ENCODE data around the gene FADS2.

The FADS2 gene

DNA sequence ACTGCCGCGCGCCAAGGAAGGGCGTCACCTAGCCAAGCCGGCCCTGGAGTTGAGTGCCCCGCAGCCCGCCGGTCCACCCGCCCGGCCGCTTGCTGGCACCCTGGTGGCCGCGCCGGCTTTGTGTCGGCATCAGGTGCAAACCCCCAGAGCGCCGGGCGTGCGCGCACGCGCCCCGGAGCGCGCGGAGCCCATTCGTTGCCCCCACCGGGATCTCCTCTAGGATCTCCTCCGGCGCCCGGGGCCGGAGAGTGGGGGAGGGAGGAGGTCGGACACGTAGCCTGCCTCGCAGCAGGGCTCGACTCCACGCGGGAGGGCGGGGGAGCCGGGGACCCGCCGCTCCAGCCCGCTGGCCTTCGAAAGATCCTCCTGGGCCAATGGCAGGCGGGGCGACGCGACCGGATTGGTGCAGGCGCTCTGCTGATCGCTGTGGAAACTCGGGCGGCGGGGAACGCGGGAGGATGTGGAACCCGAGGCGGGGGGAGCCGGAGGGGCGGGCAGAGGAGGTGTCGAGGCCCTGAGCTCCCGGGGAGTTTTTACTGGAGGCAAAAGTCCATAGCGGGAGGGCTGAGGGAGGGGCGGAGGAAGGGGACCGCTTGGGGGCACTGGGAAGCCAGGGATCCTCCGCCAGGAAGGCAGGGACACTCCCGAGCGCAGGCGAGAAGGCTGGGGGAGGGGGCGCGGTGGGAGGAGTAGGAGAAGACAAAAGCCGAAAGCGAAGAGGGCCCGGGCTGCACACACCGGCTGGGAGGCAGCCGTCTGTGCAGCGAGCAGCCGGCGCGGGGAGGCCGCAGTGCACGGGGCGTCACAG is at the start of gene FADS2:
FADS2 (plus strand) TSS at position 730 of the 808 bp plus-strand sequence. CDS start 91 bp downstream, outside the sequence.
- TF ChIP-seq, protein P1, sequence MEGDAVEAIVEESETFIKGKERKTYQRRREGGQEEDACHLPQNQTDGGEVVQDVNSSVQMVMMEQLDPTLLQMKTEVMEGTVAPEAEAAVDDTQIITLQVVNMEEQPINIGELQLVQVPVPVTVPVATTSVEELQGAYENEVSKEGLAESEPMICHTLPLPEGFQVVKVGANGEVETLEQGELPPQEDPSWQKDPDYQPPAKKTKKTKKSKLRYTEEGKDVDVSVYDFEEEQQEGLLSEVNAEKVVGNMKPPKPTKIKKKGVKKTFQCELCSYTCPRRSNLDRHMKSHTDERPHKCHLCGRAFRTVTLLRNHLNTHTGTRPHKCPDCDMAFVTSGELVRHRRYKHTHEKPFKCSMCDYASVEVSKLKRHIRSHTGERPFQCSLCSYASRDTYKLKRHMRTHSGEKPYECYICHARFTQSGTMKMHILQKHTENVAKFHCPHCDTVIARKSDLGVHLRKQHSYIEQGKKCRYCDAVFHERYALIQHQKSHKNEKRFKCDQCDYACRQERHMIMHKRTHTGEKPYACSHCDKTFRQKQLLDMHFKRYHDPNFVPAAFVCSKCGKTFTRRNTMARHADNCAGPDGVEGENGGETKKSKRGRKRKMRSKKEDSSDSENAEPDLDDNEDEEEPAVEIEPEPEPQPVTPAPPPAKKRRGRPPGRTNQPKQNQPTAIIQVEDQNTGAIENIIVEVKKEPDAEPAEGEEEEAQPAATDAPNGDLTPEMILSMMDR (IDR thresholded peaks at IDR 0.05; ENCODE audit: low read depth, low read length), result 0 out of 2 replicates have a peak, but pooled peaks have one; percentile 2
- DNase-seq (ENCODE audit: extremely low read depth, low read depth), result peak; percentile 91

DNA sequence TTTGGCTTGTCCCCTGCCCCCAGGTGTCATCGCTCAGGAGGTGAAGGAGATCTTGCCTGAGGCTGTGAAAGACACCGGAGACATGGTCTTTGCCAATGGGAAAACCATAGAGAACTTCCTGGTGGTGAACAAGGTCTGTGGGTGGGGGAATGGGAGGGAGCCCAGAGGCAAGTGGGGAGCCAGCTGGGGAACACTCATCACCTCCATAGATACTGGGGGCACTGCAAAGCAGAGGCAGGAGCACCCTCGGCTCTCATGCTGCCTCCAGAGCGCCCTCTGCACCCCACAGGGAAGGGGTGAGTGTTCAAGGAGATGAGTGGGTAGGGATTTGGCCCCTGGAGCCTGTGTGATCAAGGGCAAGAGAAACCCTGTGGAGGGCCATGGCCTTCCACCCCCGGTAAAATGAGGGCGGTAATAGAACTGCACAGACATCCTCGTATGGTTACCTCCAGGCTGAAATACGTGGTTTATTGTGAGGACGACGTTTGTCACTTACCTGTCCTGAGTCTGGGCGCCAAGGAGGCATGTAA is 49.7 kb upstream of the FADS2 start:
- no peak for DNase-seq (ENCODE audit: extremely low read depth, low read depth)

DNA sequence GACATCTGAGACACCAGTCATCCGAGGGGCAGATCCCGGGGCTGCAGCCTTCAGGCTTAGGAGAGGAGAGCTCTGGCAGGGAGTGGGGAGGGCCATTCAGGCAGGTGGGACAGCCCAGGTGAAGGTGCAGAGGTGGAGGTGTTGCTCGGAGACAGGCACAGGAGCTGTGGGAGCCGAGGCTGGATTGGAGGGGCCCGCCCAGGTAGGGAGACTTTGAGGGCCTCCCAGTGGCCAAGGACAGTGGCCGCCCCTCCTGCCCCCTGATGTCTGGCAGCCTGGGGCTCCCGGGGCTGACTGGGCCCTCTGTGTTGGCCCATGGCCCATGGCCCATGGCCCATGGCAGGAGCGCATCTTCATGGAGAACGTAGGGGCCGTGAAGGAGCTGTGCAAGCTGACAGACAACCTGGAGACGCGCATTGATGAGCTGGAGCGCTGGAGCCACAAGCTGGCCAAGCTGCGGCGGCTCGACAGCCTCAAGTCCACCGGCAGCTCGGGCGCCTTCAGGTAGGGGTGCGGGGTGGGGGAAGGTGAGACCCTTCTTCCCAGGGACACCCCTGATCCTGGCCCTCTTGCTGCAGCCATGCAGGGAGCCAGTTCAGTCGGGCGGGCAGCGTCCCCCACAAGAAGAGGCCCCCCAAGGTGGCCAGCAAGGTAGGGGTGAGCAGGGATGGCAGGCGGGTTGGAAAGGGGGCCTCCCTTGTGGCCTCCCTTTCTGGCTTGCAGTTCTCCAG is 49.0 kb upstream of the FADS2 start:
- no peak for DNase-seq (ENCODE audit: extremely low read depth, low read depth)
- TF ChIP-seq, protein P1 (IDR thresholded peaks at IDR 0.05; ENCODE audit: low read depth, low read length), result no peak

More for the DNA sequence above, 49.7 kb upstream of the FADS2 start:
- TF ChIP-seq, protein P1 (IDR thresholded peaks at IDR 0.05; ENCODE audit: low read depth, low read length), result no peak

DNA sequence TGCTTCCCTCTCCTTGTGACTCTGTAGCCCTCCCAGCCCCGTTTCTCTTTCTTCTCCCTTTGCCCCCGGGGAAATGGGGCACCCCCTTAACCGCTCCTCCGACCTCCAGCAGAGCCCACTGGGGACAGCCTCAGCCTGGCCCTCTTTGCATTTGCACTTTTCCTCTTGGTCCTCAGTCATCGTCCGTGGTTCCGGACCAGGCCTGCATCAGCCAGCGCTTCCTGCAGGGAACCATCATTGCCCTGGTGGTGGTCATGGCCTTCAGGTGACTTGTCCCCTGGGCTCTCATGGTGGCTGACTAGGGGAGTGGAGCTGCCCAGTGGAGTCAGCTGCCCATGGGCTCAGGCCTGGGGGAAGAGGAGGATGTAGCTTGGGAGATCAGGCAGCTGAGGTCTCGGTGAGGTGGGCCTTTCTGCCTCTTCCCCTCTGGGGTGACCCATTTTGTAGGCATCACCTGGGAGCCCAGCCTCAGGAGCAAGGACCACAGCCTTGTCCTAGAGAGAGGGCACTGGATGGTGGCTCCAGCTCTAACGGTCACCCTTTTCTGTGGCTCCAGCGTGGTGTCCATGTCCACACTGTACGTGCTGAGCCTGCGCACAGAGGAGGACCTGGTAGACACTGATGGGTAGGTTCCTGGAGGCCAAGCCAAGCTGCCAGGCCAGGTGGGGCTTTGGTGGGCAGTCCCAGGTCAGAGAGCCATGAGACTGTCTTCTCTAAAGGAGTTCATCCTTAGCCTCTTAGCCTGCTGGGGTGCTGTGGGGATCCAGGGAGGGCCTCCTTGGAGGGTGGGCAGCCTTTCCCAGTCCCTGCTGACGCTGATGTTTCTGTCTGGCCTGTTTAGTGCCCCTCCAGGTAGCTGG is 48.2 kb upstream of the FADS2 start:
- no peak for DNase-seq (ENCODE audit: extremely low read depth, low read depth)
- TF ChIP-seq, protein P1 (IDR thresholded peaks at IDR 0.05; ENCODE audit: low read depth, low read length), result no peak

DNA sequence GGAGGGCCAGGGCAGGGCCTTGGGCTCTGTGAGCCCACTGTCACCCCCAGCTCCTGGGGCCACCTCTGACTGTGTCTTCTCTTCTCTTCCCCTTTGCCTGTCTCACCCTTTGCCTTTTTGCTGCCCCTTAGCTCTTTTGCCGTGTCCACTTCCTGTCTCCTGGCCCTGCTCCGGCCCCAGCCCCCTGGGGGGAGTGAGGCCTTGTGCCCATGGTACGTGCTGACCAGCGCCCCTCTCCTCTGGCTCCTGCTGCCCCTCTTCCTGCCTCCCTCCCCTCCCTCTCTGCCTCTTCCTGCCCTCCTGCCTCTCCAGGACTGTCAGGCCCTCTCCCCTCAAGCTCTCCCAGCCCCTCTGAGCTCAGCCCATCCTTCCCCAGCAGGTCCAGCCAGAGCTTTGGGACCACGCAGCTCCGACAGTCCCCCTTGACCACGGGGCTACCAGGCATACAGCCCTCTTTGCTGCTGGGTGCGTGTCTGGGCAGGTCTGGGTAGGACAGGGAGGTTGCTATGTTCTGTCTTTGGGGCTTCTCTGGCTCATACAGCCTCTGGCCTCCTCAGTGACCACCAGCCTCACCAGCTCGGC is 47.4 kb upstream of the FADS2 start:
- no peak for DNase-seq (ENCODE audit: extremely low read depth, low read depth)
- TF ChIP-seq, protein P1 (IDR thresholded peaks at IDR 0.05; ENCODE audit: low read depth, low read length), result no peak

DNA sequence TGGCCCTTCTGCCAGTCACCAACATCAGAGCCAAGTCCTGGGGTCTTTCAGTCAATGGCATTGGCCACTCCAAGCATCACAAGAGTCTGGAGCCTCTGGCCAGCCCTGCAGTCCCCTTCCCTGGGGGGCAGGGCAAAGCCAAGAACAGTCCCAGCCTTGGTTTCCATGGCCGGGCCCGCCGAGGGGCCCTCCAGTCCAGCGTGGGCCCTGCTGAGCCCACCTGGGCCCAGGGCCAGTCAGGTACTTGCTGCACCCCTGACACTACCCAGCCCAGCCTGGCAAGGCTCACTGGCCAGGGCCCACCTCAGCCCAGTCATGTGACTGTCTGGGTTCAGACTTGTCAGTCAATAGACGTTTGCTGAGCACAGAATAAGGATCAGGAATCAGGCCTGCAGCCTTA is 46.5 kb upstream of the FADS2 start:
- DNase-seq (ENCODE audit: extremely low read depth, low read depth), result no peak
- TF ChIP-seq, protein P1 (IDR thresholded peaks at IDR 0.05; ENCODE audit: low read depth, low read length), result no peak

Data from AG09319 (cell line).